ENCODE data around the gene ZNF76.

Gene ZNF76

DNA sequence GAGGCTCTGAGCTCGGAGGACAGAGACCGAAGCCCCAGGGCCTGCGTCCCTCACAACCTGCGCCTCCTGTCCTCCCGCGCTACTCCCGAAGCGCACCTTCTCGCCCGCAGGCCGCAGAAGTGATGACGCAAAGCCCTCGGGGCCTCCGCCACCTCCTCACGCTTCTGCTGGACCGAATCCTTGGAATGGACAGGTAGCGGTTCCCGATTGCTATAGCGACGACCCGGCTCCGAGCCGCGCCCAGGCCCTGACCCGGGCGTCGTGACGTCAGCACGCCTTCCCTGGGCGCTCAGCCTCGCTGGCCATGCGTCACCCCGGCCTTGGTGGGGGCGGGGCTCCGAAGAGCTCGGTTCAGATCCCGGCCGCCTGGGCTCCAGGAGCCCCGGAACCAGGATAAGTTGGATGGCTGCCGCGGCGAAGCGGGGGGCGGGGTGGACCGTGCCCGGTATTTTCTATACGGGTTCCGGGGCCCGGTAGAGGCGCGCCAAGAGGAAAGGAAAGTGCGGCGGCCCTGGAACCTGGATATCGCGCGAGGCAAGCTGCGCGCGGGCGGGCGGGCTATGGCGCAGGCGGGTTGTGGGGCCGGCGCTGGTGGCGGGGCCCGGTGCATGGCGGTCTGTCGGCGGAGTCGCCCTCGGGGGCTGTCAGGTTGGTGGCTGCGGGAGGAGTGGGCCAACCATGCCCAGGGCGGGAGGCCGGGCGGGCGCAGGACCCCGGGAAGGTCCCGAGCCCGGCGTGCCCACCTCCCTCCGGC, at the start of gene ZNF76:
Gene ZNF76, plus strand, starts transcription at position 542 of the 754 bp plus-strand sequence. CDS start 21,417 bp downstream, outside the sequence.
- Mint-ChIP-seq H3K4me3 (peak within 1 kb of the TSS; percentile 96), H3K4me1 (ENCODE audit: low read depth) (peaks cover 48% of the 10 kb centered on the region), H3K36me3 (ENCODE audit: low read depth) (peaks cover 11% of the 10 kb centered on the region), H3K27ac (peak within 1 kb of the TSS; percentile 97), H3K27me3 (no peaks in the 10 kb centered on the region), H3K9me3 (no peaks in the 10 kb centered on the region)
- DNase-seq, result peak; percentile 93

DNA sequence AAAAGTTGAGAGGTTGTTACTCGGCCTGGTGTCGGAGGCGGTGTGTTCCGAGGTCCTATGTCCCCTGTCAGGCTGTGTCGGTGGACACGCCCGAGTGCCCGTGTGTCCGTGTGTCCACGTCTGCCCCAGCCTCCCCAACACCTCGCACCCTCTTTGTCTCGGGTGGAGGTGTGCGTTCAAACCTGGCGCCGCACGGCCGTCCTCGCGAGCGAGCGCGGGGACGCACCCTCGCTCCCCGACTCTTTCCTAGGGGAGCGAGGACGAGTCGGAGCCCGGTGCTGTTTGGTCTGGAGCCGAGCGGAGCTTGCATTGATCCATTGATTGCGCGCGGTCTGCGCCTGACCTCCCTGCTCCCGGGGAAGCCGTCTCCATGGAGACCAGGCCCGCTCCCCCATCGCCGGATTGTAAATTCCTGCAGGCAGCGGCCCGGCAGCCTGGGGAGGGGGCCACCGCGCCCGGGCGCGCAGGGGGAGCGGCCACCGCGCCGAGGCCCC, 46.2 kb upstream of the ZNF76 start:
- Mint-ChIP-seq H3K27ac (no peak overlapping the region), H3K4me1 (ENCODE audit: low read depth) (peaks cover 6% of the 10 kb centered on the region), H3K9me3 (no peaks in the 10 kb centered on the region), H3K4me3 (peak overlapping the region; percentile 50), H3K36me3 (ENCODE audit: low read depth) (no peaks in the 10 kb centered on the region), H3K27me3 (peaks cover 83% of the 10 kb centered on the region)
- DNase-seq, result no peak

DNA sequence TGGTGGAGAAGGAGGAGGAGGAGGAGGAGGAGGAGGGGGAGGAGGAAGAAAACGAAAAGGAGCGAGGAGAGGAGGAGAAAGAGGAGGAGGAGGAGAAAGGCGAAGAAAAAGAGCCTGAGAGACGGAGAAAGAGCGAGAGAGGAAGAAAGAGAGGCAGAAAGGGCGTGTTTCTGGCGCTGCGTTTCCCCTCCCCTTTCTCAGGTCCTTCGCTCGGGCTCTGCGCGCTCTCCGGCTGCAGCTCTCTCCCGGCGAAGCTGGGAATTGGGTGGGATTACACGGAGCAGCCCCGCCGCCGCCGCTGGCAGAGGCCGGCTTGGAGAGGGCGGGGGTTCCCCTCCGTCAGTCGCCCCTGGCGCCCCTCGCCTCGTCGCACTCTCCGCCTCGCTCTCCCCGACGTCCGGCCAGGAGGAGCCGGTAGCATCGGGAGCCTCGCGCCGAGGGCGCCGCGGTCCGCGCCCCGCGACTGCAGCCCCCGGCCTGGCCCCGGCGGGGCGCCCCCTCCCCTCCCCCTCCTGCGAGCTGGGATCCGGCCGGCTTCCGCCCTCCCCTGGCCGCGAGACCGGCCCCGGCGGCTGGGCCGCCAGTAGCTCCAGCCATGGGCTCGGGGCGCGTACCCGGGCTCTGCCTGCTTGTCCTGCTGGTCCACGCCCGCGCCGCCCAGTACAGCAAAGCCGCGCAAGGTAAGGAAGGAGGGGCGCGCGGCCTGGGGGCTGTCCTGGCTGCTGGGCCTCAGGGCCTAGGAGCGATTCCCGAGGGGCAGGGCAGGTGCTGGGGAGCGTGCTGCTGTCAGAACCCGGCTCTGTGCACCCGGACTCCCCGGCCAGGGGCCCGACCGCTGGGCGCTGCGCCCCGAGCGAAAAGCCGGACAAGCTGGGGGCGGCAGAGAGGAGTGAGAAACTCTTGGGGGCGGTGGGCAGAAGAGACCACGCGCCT, 45.4 kb upstream of the ZNF76 start, which contains the start of gene SCUBE3:
Gene SCUBE3, plus strand, starts transcription at position 133 of the 933 bp plus-strand sequence. Its CDS starts 463 bp downstream, at position 596.
- peaks cover 6% of the 10 kb centered on the region for H3K4me1 Mint-ChIP-seq (ENCODE audit: low read depth)
- no peaks in the 10 kb centered on the region for H3K36me3 Mint-ChIP-seq (ENCODE audit: low read depth)
- no peak within 1 kb of the TSS for H3K27ac Mint-ChIP-seq
- no peaks in the 10 kb centered on the region for H3K9me3 Mint-ChIP-seq
- H3K4me3 Mint-ChIP-seq, result peak within 1 kb of the TSS; percentile 50
- DNase-seq, result peak; percentile 44
- peaks cover 75% of the 10 kb centered on the region for H3K27me3 Mint-ChIP-seq

DNA sequence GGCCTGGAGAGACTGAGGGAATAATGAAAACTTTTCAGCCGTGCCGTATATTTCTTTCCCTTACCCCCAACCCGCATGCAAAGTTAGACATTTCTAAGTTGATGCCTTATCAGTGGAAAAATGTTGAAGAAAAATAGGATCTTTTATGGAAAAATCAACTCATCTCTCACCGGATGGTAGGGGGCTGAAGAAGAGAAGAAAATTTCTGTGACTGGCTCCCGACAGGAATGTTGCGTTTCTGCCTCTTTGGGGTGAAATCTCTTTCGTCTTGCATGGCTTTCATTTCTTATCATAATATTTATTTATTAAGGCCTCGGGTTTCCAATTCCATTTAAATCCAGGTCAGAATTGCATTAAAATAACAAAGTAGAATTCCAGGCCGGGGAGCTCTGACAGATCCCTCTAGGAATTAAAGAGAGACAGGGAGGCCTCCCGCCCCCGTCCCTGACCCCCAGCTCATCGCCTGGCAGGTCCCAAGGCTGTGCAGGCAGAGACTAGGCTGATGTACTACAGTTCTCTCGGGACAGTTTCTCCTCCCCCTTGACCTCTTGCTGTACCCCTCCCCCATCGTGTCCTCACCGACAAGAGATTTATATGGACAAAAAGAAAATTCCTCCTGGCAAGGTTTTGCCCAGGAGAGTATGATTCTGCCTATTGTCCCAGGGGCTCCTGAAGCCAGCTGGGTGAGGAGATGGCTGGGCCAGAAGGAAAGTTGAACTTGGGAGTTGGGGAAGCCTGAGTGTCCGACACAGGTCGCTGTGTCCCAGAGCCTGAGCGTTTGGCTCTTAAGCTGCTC, 44.5 kb upstream of the ZNF76 start:
- H3K27me3 Mint-ChIP-seq, result peaks cover 70% of the 10 kb centered on the region
- peaks cover 6% of the 10 kb centered on the region for H3K4me1 Mint-ChIP-seq (ENCODE audit: low read depth)
- DNase-seq, result no peak
- H3K36me3 Mint-ChIP-seq (ENCODE audit: low read depth), result no peaks in the 10 kb centered on the region
- H3K27ac Mint-ChIP-seq, result no peak overlapping the region
- H3K9me3 Mint-ChIP-seq, result no peaks in the 10 kb centered on the region
- H3K4me3 Mint-ChIP-seq, result peak overlapping the region; percentile 8

DNA sequence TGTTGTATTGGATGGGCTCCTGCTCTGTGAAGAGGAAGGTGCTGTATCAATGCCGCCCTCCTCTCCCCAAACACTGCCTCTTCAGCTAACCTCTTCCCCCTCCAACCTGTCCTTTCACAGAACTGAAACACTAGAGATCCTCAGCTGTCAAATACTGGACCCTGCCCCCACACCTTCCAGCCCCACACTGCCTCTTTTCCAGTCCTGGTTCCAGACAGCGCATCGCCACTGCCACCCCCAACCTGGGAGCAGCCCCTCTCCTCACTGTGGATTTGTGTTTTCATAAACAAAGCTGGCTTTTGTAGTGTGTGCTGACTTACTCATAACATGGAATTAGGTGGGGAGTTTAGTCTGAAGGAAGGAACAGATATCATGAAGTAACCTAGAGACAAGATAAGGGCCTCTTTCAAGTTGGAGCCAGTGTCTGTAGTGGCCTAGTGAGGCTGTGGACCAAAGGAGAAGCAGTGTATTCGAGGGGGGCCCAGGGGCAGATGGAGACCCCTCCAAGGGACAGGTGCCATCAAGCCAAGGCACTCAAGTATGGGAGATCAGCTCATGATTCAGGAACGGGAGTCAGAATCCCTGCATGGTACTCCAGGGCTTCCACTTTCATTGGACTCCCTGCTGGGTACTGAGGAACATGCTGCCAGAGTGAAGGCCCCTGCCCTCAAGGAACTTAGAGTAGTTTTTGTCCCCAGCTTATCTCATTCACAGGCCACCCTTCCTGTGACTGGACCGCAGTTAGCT, 43.7 kb upstream of the ZNF76 start:
- no peaks in the 10 kb centered on the region for H3K9me3 Mint-ChIP-seq
- H3K4me1 Mint-ChIP-seq (ENCODE audit: low read depth), result peaks cover 6% of the 10 kb centered on the region
- no peaks in the 10 kb centered on the region for H3K36me3 Mint-ChIP-seq (ENCODE audit: low read depth)
- peaks cover 67% of the 10 kb centered on the region for H3K27me3 Mint-ChIP-seq
- DNase-seq, result no peak
- H3K27ac Mint-ChIP-seq, result no peak overlapping the region
- H3K4me3 Mint-ChIP-seq, result no peak overlapping the region

DNA sequence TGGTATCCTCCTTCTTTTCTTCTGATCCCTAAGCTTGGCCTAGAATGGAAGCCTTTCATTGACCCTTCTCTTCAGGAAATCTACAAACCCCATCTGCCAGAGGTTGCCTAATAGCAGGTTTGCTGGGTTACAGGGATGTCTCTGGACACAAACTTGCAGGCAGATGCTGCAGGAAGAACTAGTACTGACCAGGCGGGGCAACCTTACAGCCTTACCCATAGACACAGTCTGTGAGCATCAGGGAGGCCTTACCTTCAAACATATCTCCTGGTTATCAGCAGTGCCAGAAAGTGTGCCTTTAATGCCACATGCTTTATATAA, 43.2 kb upstream of the ZNF76 start:
- Mint-ChIP-seq H3K27ac (no peak overlapping the region), H3K4me3 (no peak overlapping the region), H3K9me3 (no peaks in the 10 kb centered on the region), H3K4me1 (ENCODE audit: low read depth) (peaks cover 6% of the 10 kb centered on the region), H3K36me3 (ENCODE audit: low read depth) (no peaks in the 10 kb centered on the region), H3K27me3 (peaks cover 64% of the 10 kb centered on the region)
- no peak for DNase-seq

DNA sequence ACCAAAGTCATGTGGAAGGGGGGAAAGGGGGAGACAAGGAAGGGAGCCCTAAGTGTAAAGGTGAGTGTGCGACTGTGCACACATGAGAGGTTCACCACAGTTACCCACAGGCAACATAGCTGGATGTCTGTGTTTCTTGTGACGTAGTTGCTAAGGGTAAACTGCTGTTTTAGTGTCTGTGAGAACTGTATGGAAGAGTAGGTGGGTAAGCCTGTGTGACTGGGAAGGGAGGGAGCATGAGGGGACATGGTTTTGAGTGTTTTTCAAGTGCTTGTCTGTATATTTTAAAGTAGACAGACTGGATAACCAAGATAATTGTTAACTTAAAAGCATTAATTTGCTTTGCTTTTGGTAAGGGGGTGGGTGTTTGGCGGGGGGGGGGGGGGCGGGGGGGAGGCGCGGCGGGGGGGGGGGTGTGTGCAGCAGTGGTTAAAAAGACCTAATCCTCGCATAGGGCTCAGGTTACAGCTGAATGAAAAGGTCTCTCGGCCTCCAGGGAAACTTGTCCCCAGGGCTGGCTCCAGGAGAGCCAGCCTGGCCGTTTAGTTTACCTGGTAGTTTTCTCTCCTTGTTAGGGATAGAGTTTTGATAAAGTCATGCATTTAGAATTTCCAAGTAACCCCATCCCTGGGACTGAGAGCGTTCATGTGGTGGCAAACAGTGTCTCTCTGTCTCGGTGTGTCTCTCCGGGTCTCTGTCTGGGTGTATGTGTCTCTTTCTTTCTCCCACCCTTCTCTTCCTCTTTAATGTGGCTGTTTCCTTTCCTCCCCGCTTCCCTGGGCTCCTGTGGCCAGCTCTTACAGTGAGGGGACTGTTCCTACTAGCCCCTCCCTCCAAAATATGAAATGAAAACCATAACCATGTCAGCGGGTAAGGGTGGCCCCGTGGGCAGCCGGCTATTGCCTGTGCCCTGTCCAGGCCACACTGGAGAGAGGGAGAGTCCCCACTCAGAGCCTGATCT, 42.4 kb upstream of the ZNF76 start:
- no peak overlapping the region for H3K27ac Mint-ChIP-seq
- H3K9me3 Mint-ChIP-seq, result no peaks in the 10 kb centered on the region
- DNase-seq, result no peak
- no peaks in the 10 kb centered on the region for H3K36me3 Mint-ChIP-seq (ENCODE audit: low read depth)
- peaks cover 59% of the 10 kb centered on the region for H3K27me3 Mint-ChIP-seq
- peaks cover 6% of the 10 kb centered on the region for H3K4me1 Mint-ChIP-seq (ENCODE audit: low read depth)
- H3K4me3 Mint-ChIP-seq, result no peak overlapping the region

DNA sequence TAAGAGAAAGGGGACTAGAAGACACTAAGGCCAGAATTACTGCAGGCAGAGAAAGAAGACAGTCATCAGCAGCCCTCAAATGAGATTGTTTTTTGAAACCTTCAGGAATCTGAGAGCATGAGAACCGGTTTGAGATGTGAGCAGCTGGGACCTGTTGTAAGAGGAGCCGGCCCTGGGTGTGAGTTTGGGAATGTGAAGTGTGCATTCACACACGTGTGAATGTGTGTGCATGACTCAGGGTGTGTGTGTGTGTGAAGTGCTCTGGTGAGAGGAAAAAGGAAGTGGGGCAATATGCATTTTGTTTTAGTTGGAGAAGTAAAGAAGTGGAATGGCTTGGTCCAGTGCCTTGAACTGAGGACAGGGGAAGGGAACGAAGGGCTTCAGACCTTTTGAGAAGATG, 41.5 kb upstream of the ZNF76 start:
- Mint-ChIP-seq H3K4me1 (ENCODE audit: low read depth) (peaks cover 4% of the 10 kb centered on the region), H3K27ac (no peak overlapping the region), H3K27me3 (peaks cover 50% of the 10 kb centered on the region), H3K36me3 (ENCODE audit: low read depth) (no peaks in the 10 kb centered on the region), H3K9me3 (no peaks in the 10 kb centered on the region), H3K4me3 (no peak overlapping the region)
- no peak for DNase-seq

DNA sequence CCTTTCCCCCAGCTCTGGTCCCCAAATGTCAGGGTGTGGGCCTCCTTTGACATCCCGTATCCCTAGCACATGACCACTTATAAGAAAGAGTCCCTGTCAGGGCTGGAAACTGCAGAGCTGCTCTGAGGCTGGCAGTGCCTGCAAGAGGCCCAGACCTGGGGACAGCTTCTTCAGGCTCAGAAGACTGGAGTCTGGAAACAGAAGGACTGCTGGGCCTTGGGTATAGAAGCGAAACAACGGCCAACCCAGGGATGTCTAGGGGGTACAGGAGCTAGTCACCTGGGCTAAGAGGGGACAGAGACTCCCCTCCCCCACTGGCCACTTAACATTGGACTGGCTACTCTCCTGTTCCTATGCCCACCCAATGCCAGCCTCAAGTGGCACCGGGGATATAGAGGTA, 41.1 kb upstream of the ZNF76 start:
- no peak overlapping the region for H3K27ac Mint-ChIP-seq
- DNase-seq, result no peak
- H3K27me3 Mint-ChIP-seq, result peaks cover 45% of the 10 kb centered on the region
- H3K4me3 Mint-ChIP-seq, result no peak overlapping the region
- no peaks in the 10 kb centered on the region for H3K36me3 Mint-ChIP-seq (ENCODE audit: low read depth)
- H3K4me1 Mint-ChIP-seq (ENCODE audit: low read depth), result no peaks in the 10 kb centered on the region
- H3K9me3 Mint-ChIP-seq, result no peaks in the 10 kb centered on the region

DNA sequence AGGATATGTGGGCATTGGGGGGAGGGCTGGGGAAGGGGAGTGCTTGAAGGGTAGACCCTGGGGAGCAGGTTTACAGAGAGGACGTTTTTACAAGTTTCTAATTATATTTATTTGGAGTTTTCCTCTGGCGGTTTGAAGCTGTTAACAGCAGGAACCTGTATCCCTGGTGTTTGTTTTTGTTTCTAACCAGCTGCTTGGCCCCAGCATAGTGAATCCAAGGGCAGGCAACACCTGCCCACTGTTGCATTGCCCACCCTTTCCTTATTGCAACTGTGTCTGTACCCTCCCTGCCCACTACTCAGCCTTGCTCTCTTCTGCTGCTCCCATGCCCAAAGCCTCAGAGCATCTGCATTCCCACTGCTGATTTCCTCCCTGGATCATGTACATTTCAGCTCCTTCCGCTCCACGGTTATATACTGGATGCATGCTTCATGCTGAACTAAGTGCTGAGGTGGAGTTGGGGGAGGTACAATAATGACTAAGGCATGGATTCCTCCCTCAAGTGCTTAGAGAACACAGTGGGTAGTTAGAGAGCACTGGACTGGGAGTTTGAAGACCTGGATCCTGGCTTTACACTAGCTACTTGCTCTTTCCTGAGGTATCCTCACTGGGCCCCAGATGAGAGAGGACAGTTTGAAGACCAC, 39.7 kb upstream of the ZNF76 start:
- Mint-ChIP-seq H3K4me3 (no peak overlapping the region), H3K36me3 (ENCODE audit: low read depth) (no peaks in the 10 kb centered on the region), H3K27me3 (peaks cover 37% of the 10 kb centered on the region), H3K27ac (no peak overlapping the region), H3K4me1 (ENCODE audit: low read depth) (no peaks in the 10 kb centered on the region), H3K9me3 (no peaks in the 10 kb centered on the region)
- no peak for DNase-seq

DNA sequence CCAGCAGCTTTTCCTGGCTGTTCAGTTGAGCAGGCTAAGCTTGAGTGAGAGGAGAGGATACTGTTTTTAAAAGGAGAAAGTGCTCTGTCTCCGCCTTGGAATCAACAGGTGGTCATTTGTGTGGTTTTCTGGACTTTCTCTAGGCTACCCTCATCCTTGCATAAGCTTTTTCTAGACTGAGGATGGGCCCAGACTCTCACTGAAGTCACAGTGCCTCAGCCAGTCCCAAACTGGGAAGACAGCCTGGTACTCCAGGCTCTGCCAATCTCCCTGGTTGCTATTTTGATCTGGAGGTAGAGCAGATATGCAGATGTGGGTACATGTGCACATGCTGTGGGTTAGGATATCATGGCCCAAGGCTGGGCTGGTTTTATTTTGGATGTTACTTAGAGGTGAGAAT, 38.8 kb upstream of the ZNF76 start:
- Mint-ChIP-seq H3K36me3 (ENCODE audit: low read depth) (no peaks in the 10 kb centered on the region), H3K9me3 (no peaks in the 10 kb centered on the region), H3K4me3 (no peak overlapping the region), H3K27ac (no peak overlapping the region), H3K27me3 (peaks cover 28% of the 10 kb centered on the region), H3K4me1 (ENCODE audit: low read depth) (no peaks in the 10 kb centered on the region)
- no peak for DNase-seq

DNA sequence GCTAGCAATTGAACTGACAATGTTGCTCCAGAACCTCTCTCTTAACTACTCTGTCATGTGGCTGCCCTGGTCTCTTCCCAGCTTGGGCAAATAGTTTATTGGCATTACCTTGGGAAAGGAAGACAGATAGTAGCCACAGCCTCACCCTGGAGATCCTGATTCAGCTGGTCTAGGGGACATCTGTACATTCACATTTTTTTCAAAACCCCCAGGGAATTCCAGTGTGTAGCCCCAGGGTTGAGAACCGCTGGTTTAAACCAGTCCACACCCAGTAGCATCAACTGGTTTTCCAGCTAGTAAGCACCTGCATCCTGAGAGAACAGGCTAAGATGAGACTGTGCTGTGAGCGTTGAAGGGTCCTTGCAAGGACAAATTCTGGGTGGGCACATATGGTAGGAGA, 36.1 kb upstream of the ZNF76 start:
- no peak for DNase-seq
- no peaks in the 10 kb centered on the region for H3K4me1 Mint-ChIP-seq (ENCODE audit: low read depth)
- no peaks in the 10 kb centered on the region for H3K36me3 Mint-ChIP-seq (ENCODE audit: low read depth)
- no peak overlapping the region for H3K4me3 Mint-ChIP-seq
- H3K9me3 Mint-ChIP-seq, result no peaks in the 10 kb centered on the region
- no peak overlapping the region for H3K27ac Mint-ChIP-seq
- H3K27me3 Mint-ChIP-seq, result peaks cover 6% of the 10 kb centered on the region

Measured in activated T-cell treated with anti-CD3 and anti-CD28 coated beads, Interleukin-2, amount 50 U/mL, for 24 hours (primary cell).